ENCODE results near the gene MUCL3.
"Not testable (repeated sequence)": the region's sequence is repeated elsewhere in the genome, so short reads cannot be mapped to it uniquely, and the experiment has no call there.

MUCL3 gene

GRCh38 chr6:30908700-30909099 is 32.1 kb upstream of the MUCL3 start:
- no peak for DNase-seq (ENCODE audit: low spot score)

GRCh38 chr6:30910473-30910872 is 30.3 kb upstream of the MUCL3 start:
- not testable (repeated sequence) for DNase-seq (ENCODE audit: low spot score)

GRCh38 chr6:30912746-30913520 is 27.8 kb upstream of the MUCL3 start:
- DNase-seq (ENCODE audit: low spot score): no peak

- peak; percentile 10 for DNase-seq (ENCODE audit: low spot score)
These were observed 27.1 kb upstream of the MUCL3 start for GRCh38 chr6:30913721-30914075.

GRCh38 chr6:30914076-30914853 is 26.5 kb upstream of the MUCL3 start, which contains the start of gene VARS2:
VARS2 (plus strand) TSS chr6:30914238; CDS start chr6:30914837, 599 bp downstream.
- DNase-seq (ENCODE audit: low spot score): peak; percentile 88

GRCh38 chr6:30914854-30915590 is 25.8 kb upstream of the MUCL3 start:
- DNase-seq (ENCODE audit: low spot score): peak; percentile 10

- peak; percentile 69 for DNase-seq (ENCODE audit: low spot score)
These were observed 25.2 kb upstream of the MUCL3 start for GRCh38 chr6:30915591-30915946.

- no peak for DNase-seq (ENCODE audit: low spot score)
These were observed 23.7 kb upstream of the MUCL3 start for GRCh38 chr6:30917041-30917440.

- no peak for DNase-seq (ENCODE audit: low spot score)
These were observed 23.3 kb upstream of the MUCL3 start for GRCh38 chr6:30917487-30917886.

GRCh38 chr6:30918670-30919069 is 22.1 kb upstream of the MUCL3 start:
- DNase-seq (ENCODE audit: low spot score): no peak

GRCh38 chr6:30922447-30922852 is 18.3 kb upstream of the MUCL3 start:
- no peak for DNase-seq (ENCODE audit: low spot score)

GRCh38 chr6:30924040-30924627 is 16.6 kb upstream of the MUCL3 start:
- not testable (repeated sequence) for DNase-seq (ENCODE audit: low spot score)

- no peak for DNase-seq (ENCODE audit: low spot score)
These were observed 14.1 kb upstream of the MUCL3 start for GRCh38 chr6:30926644-30927043.

- DNase-seq (ENCODE audit: low spot score): not testable (repeated sequence)
These were observed 13.7 kb upstream of the MUCL3 start for GRCh38 chr6:30927080-30927479.

- DNase-seq (ENCODE audit: low spot score): no peak
These were observed 12.1 kb upstream of the MUCL3 start for GRCh38 chr6:30928677-30929076.

- DNase-seq (ENCODE audit: low spot score): no peak
These were observed 10.3 kb upstream of the MUCL3 start for GRCh38 chr6:30930506-30930905.

GRCh38 chr6:30931272-30931671 is 9.5 kb upstream of the MUCL3 start:
- DNase-seq (ENCODE audit: low spot score): no peak

- no peak for DNase-seq (ENCODE audit: low spot score)
These were observed 8.7 kb upstream of the MUCL3 start, which contains the start of gene SFTA2 for GRCh38 chr6:30931969-30932645. SFTA2 (minus strand) TSS chr6:30932170; CDS start chr6:30932096, 74 bp downstream.

GRCh38 chr6:30932665-30933365 is 8.0 kb upstream of the MUCL3 start:
- no peak for DNase-seq (ENCODE audit: low spot score)

GRCh38 chr6:30935018-30935417 is 5.8 kb upstream of the MUCL3 start:
- DNase-seq (ENCODE audit: low spot score): no peak

GRCh38 chr6:30937265-30937664 is 3.5 kb upstream of the MUCL3 start:
- DNase-seq (ENCODE audit: low spot score): no peak

Data from SK-N-DZ (cell line).